Measurements from ENCODE around the gene CHCHD3. TPM values are rescaled to one million over a fixed set of nuclear protein-coding genes. Genes with fewer than 3 reads are reported as not detected.
"Not testable (repeated sequence)": the region's sequence is repeated elsewhere in the genome, so short reads cannot be mapped to it uniquely, and the experiment has no call there.

Gene CHCHD3
- total RNA-seq, 1 donor from 2014 or later: 57.1 TPM

DNA sequence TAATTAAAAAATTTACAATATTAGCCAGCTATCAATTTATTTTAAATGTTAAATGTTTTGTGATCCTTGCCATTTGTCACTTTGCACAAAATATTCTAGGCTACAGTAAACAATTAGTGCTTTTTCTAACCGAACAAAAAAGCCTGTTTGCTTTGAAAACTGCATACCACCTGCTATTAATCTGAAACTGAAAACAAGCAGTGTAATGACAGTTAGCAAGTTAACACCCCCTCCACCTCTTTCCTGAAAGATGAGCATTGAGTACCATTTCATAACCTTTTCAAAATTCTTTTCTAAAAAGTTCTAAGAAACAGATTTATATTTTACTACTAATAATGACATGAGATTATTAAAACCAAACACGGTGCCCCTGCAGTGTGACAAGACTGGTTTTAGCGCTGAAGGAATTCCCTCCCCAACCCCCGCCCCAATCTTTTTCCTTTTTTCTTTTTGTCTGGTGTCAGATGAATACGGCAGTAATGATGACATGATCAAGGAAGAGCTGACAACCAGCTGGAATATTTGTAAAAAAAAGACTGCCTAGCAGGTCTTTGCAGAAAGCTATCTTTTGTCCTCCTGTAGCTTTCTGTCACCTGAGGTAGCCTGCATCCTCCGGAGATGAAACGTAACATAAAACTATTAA is 175.6 kb downstream of the CHCHD3 start:
- intact Hi-C loops (cut with micrococcal nuclease): no loop called here

DNA sequence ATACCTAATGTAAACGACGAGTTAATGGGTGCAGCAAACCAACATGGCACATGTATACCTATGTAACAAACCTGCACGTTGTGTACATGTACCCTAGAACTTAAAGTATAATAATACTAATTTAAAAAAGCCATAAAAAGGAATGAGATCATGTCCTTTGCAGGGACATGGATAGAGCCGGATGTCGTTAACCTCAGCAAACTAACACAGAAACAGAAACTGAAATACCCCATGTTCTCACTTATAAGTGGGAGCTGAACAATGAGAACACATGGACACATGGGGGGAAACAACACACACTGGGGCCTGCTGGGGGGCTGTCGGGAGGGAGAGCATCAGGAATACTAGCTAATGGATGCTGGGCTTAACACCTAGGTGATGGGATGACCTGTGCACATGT is 176.8 kb downstream of the CHCHD3 start:
- intact Hi-C loops (cut with micrococcal nuclease): not testable (repeated sequence)

DNA sequence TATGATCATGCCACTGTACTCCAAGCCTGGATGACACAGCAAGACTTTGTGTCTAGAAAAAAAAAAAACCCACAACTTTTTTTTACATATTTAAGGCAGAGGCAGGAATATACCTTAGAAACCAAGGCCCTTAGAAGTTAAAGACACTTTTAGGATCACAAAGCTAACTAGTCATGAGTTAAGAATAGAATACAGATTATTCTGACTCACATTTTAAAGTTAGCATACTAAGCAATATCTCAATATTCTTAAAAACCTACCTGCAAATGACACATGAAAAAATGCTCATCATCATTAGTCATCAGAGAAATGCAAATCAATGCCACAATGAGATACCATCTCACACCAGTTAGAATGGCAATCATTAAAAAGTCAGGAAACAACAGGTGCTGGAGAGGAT is 177.7 kb downstream of the CHCHD3 start:
- intact Hi-C loops (cut with micrococcal nuclease): loop anchor here (5.0 kb wide), 1 partner anchor 377 kb away; no protein-coding TSS in a partner anchor

DNA sequence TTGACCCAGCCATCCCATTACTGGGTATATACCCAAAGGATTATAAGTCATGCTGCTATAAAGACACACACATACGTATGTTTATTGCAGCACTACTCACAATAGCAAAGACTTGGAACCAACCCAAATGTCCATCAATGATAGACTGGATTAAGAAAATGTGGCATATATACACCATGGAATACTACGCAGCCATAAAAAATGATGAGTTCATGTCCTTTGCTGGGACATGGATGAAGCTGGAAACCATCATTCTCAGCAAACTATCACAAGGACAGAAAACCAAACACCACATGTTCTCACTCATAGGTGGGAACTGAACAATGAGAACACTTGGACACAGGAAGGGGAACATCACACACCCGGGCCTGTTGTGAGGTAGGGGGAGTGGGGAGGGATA is 179.6 kb downstream of the CHCHD3 start:
- intact Hi-C loops (cut with micrococcal nuclease): loop anchor here (5.0 kb wide), 1 partner anchor 375 kb away; no protein-coding TSS in a partner anchor

DNA sequence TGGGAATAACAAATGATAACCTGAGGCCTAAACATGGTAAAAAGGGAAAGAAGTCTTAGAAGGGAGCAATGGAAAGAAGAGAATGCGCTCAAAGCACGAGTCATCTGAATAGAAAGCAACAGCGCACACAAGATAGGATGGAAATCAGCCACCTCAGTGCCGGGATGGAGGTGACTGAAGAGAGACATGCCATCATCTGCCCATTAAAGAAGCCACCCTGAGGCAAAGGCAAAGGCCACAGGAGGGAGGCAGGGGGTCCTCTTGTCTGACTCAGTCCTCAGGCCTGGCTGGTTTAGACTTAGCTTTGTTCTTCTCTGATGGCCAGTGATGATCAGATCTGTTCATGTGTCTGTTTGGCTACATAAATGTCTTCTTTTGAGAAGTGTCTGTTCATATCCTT is 180.6 kb downstream of the CHCHD3 start:
- intact Hi-C loops (cut with micrococcal nuclease): loop anchor here (5.0 kb wide), 1 partner anchor 374 kb away; no protein-coding TSS in a partner anchor

DNA sequence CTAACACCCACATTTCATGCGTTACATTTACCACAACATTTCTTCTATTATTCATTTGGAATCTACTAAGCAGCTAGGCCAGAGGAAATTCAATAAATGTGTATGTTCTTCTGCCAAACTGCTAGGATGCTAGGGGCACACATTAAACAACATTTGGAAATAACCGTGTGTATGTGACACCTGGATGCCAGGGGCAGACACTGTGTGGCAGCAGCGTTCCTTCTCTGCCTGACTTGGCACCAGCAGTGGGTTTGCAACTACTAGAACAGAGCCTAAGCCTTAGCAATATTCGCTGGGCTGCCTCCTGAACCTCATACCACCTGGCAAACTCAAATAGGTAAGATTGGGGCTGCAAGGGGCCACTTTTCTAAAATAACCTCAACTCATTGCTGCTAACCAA is 182.1 kb downstream of the CHCHD3 start:
- intact Hi-C loops (cut with micrococcal nuclease): loop anchor here (5.0 kb wide), 1 partner anchor 373 kb away; no protein-coding TSS in a partner anchor

DNA sequence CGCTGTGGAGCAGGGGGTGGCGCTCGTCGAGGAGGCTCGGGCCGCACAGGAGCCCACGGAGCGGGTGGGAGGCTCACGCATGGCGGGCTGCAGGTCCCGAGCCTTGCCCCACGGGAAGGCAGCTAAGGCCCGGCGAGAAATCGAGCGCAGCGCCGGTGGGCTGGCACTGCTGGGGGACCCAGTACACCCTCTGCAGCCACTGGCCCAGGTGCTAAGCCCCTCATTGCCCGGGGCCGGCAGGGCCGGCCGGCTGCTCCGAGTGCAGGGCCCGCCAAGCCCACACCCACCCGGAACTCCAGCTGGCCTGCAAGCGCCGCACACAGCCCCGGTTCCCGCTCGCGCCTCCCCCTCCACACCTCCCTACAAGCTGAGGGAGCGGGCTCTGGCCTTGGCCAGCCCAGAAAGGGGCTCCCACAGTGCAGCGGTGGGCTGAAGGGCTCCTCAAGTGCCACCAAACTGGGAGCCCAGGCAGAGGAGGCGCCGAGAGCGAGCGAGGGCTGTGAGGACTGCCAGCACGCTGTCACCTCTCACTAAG is 183.2 kb downstream of the CHCHD3 start:
- intact Hi-C loops (cut with micrococcal nuclease): not testable (repeated sequence)

GRCh38 chr7:132897093-132897687 is 184.7 kb downstream of the CHCHD3 start:
- intact Hi-C loops (cut with micrococcal nuclease): no loop called here

DNA sequence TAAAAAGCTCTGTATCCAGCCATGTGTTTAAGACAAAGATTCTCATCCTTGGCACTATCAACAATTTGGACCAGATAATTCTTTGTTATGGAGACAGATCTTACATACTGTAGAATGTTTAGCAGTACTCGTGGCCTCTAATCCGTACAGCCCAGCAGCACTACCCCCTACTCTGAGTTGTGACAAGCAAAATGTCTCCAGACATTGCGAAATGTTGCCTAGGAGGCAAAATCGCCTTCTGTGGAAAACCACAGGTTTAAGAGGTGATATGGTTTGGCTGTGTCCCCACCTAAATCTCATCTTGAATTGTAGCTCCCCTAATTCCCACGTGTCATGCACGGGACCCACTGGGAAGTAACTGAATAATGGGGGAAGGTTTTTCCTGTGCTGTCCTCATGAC is 186.7 kb downstream of the CHCHD3 start:
- intact Hi-C loops (cut with micrococcal nuclease): no loop called here

DNA sequence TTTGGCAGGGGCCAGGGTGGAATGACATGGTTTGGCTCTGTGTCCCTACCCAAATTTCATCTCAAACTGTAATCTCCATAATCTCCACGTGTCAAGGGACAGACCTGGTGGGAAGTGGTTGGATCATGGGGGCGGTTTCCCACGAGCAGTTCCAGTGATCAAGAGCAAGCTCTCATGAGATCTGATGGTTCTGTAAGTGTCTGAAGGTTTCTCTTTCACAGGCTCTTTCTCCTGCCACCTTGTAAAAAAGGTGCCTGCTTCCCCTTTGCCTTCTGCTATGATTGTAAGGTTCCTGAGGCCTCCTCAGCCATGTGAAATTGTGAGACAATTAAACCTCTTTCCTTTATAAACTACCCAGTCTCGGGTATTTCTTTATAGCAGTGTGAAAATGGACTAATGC is 188.3 kb downstream of the CHCHD3 start:
- intact Hi-C loops (cut with micrococcal nuclease): no loop called here

- intact Hi-C loops (cut with micrococcal nuclease): not testable (repeated sequence)
Observed at GRCh38 chr7:132892744-132893143, 189.1 kb downstream of the CHCHD3 start.

GRCh38 chr7:132891554-132891953 is 190.3 kb downstream of the CHCHD3 start:
- intact Hi-C loops (cut with micrococcal nuclease): no loop called here

- intact Hi-C loops (cut with micrococcal nuclease): no loop called here
Observed at GRCh38 chr7:132882714-132883428, 199.0 kb downstream of the CHCHD3 start.

GRCh38 chr7:132881317-132881716 is 200.6 kb downstream of the CHCHD3 start:
- intact Hi-C loops (cut with micrococcal nuclease): no loop called here

GRCh38 chr7:132879579-132879978 is 202.3 kb downstream of the CHCHD3 start:
- intact Hi-C loops (cut with micrococcal nuclease): no loop called here

DNA sequence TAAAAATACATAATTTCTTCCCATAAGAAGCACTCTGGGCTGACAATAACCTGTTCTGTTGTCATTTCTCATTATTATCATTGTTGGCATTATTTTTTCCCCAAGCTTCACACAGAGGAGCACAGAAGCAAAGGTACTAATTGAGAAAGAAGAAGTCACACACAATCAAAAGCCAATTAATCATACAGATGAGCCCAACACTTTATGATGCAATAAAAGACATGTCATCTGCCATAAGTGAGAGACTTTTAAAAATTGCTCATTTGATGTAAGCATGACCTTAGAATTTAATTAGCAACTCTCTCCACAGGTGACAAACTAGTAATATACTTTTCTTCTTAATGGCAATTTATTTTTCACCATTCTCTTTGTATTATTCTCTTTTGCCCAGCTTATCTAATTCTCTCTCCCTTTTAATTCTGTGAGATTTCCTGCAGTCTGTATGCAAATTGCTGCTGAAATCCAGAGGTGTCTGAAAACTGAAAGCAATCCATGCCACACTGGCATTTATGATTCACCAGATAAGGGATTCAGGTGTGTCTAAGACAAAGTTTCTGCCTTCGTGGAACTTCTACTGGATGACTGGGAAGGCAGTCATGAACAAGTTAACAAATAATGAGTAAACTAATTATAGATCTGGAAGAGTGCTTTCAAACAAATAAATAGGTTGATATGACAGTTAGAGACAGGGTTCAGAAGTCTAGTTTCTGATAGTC is 203.5 kb downstream of the CHCHD3 start:
- intact Hi-C loops (cut with micrococcal nuclease): no loop called here

DNA sequence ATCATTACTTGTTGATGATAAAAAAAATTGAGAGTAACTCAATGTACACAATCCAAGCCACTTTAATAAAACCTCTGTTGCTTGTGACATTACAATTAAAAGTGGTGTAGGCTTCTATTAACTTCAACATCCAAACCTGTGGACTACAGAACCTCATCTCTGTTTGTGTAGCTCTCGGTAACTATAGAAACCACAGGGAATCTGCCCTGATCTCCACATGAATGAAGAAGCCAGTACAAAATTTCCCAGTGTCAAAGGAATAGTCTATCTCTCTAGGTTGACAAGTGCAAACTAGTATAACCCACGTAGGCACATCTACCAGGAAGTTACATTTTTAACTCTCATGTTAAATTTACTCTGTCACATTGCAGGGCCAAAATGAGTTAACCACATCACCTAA is 204.3 kb downstream of the CHCHD3 start:
- intact Hi-C loops (cut with micrococcal nuclease): no loop called here

DNA sequence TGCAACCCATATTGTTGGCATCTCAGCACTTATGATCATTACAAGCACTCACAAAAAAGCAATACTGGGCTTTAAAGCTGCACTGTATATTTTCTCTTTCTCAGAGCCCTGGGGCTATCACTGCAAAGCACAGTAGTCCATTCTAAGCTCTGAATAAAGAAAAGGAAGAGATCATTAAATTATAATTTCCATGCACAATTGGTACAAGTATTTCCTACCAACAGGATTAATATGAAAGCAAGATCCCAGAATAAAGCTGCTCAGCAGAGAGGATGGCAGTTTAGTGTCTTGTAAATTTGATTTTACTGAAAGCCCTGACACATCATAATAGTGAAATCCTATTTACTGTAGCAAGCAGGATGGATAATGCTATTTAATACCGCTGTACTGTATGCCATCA is 205.3 kb downstream of the CHCHD3 start:
- intact Hi-C loops (cut with micrococcal nuclease): no loop called here

DNA sequence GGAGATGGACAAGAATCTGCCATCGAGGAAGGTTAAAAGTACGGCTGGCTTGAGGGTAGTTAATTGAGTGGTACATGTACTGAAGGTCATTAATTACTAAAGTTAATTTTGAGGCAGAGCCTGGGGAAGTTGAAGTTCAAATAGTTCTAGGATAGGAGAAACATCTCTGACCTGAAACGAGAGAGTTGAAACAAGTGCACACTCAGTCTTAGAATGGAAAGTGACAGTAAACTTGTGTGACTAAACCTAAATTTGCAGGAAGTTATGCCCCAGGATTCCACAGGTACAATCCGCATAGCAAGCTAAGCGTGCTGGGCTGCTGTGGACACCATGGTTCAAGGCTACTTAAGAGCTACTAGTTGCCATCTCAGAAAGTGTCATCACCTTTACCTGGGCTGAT is 209.9 kb downstream of the CHCHD3 start:
- intact Hi-C loops (cut with micrococcal nuclease): no loop called here

DNA sequence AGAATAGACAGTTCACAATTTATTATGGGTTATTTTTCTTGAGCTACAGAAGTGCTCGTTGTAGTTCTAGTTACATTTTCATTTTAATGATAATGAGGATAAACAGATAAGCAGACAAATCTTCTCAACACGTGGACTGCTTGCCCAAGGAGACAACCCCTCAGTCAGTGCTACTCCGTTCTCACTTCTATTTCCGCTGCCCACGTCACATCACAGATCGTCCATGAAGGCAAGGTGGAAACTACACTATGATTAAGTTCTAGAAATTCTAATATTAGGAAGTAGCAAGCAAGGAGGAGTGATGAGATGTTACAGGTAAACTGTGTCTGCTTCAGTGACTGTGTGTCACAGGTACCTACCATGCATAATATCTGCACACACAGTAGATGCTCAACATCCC is 210.5 kb downstream of the CHCHD3 start:
- intact Hi-C loops (cut with micrococcal nuclease): no loop called here

- intact Hi-C loops (cut with micrococcal nuclease): no loop called here
Observed at GRCh38 chr7:132869166-132869861, 212.6 kb downstream of the CHCHD3 start.
